ENCODE data around the gene POLR3E.

Gene POLR3E

DNA sequence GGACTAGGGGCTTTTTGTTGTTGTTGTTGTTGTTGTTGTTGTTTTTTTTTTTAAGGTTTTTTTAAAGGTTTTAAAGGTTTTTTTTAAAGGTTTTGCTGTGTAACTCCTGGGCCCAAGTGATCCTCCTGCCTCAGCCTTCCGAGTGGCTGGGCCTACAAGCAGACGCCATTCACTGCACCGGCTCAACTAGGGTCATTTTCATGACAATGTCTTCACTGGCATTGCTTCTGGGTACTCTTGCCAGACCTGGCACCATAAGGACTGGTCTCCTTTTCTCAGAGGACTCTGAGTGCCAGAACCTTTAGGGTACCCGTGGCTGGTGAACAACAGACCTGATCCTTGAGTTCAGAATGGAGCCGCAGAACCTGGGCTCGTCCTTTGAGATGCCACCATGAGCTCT is 20.4 kb downstream of the POLR3E start:
- no peak for DNase-seq

DNA sequence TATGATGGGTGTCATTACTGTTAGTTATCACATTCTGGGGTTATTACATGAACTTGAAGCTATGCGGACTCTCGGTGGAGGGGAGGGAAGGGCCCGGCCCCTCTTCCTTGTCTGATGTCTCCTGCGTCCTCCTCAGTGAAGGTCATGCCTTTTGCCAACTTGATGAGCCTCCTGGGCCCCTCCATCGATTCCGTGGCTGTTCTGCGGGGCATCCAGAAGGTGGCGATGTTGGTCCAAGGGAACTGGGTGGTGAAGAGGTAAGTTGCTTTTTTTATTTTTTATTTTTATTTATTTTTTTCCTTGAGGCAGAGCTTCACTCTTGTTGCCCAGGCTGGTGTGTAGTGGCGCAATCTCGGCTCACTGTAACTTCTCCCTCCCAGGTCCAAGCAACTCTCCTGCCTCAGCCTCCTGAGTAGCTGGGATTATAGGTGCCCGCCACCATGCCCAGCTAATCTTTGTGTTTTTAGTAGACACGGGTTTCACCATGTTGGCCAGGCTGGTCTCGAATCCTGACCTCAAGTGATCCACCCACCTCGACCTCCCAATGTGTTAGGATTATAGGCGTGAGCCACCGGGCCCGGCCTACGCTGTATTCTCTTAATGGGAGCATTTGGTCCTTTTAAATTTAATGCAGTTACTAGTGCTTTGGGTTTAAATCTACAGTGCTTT is 21.6 kb downstream of the POLR3E start:
- peak in 1 of 2 donors; percentile 10 for DNase-seq

DNA sequence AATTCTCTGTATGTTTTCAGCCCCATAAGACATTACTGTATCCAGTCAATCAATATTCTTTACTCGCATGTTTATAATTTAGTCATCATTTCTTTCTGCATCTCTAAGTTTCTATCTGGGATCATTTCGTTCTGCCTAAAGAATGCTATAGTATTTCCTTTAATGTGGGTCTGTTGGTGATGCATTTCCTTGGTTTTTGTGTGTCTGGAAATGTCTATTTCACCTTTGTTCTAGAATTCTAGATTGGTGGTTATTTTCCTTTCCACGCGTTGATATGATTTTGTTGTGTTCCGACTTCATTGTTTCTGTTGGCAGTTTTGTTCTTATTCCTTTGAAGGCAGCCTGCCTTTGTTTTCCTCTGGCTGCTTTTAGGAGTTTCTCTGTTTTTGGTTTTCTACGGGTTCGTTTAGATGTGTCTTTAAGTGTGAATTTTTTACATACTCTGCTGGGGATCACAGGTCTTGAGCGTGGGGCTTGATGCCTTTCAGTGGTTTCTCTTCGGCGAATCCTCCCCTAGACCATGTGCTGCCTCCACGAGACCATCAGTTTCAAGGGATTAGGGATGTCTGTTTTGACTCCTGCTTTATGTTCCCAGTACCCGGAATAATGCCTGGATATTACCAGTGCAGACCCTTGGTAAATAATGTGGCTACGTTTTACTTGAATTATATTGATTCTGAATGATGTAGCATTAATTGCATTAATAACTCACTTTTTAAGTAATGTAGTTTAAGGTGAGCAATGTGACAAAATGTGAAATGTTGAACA is 23.5 kb downstream of the POLR3E start:
- DNase-seq, result no peak

DNA sequence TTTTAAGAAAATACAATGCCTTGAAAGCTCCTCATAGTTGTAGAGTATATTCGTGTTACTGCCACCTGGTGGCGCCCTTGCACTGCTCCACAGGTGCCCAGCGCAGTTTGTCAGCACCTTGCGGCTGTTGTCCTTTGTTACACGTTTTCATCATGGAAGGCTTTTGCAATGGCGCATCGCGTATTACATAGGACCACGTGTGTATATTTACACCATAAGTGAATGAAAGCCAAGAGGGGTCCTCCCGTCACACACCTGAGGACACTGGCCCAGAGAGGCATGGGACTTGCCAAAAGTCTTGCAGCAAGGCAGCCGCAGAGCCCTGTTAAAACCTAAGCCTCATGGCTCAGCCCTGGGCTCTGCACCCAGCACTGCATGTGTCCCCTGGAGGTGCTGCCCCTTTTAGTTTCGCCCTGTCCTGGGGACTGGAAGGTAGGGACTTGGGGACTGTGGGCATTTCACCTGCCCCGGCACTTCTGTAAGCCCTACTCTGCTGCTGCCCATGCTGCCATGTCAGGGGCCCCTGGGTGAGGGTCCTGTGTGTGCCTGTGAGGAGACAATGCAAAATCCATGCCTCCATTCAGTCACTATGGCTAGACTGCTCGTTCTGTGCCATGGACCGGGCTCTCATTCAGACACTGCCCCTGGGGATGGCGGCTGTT is 24.3 kb downstream of the POLR3E start:
- peak in 1 of 2 donors; percentile 35 for DNase-seq

DNA sequence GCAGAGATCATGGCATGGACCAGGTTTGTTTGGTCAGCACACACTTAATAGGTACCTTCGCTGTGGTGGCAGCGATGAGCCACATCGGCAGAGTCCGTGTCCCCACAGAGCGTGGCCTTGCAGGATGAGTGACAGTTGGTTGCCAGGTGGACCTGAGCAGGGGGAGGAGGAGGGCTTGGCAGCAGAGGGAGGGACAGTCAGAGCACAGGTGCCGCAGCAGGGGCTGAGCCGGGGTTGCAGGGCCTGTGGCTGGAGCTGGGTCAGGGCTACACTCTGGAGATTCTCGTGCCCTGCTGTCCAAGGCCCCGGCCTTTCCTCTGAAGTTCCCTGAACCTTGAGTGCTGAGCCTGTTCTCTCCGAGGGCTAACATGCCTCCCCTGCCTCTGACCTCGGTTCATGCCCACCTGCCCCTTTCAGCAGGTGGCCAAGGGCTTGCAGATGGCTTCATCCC is 24.8 kb downstream of the POLR3E start:
- DNase-seq, result no peak

DNA sequence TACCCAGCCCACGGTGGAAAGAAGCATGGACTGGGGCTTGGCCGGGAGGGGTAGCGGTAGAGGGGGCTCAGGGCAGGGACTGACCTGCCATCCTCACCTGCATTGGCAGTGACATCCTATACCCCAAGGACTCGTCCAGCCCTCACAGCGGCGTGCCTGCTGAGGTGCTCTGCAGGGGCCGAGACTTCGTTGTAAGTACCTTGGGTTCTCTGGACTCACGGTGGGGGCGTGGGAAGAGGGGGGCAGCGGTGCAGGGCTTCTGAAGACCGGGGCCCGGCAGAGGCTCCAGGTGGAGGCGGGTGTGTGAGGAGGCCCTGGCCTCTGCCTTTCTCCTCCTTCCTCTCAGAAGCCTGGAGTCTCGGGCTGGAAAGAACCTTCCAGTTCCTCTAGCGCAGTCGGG is 25.5 kb downstream of the POLR3E start:
- no peak for DNase-seq

DNA sequence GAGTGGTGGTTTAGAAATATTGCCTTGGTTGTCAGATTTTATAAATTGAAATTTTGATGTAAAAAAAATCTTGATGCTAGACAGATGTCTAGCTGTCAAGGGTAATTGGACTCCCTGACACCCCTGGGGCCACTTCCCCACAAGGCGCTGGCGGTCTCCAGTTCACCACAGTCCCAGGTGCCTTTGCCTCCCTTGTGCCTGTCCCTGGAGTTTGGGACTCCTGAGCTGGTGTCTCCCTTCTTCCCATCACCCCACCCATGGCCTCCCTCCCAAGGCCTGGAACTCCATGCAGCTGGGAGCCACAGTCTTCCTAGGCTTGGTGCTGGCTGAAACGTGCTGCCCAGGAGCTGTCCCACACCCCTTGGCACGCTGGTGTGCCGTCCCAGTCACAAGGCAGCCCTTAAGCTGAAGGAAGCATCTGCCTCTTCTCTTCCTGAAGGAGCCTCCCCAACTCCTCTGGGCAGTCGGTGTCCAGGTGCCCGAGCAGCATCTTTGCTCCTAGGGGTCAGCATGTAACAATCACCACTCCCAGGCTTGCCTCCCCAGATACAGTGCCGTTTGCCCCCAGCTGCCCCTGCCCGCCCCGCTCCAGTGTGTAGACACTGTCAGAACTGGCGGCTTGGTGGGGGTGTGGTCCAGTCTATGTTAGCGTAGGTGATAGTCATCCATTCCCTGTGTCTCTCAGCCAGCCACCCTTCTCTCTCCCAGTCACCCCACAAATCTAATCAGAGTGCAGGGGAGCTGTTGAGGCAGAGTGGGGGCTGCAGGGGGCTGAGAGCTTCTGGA is 26.2 kb downstream of the POLR3E start:
- no peak for DNase-seq

DNA sequence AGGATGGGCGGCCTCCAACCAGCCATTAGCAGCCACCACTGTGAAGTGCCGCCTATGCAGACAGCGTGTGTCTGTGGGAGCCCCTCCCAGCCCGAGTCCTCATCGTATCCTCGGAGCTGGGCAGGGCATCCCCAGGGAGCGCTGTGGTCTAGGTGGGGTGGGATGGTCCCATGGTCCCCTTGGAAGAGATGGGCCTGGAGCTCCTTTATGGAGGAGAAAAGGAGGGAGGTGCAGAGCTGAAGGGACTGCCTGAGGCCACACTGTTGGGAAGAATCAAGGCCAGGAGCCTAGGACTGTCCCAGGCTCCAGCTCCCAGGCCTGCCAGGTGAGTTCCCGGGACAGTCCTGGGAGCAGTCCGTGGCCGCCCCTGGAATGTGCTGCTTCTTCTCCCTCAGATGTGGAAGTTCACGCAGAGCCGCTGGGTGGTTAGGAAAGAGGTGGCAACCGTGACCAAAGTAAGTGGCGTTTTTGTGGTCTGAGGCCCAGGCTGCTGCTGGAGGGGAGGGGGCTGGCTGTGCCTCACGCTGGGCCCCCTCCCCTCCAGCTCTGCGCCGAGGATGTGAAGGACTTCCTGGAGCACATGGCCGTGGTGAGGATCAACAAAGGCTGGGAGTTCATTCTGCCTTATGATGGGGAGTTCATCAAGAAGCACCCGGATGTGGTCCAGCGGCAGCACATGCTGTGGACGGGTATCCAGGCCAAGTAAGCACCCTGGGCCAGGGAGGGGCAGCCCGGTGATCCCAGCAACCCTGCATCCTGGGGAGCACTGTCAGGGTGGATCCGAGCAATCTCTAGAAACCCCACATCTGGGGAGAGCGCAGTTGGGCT is 27.0 kb downstream of the POLR3E start:
- no peak for DNase-seq

DNA sequence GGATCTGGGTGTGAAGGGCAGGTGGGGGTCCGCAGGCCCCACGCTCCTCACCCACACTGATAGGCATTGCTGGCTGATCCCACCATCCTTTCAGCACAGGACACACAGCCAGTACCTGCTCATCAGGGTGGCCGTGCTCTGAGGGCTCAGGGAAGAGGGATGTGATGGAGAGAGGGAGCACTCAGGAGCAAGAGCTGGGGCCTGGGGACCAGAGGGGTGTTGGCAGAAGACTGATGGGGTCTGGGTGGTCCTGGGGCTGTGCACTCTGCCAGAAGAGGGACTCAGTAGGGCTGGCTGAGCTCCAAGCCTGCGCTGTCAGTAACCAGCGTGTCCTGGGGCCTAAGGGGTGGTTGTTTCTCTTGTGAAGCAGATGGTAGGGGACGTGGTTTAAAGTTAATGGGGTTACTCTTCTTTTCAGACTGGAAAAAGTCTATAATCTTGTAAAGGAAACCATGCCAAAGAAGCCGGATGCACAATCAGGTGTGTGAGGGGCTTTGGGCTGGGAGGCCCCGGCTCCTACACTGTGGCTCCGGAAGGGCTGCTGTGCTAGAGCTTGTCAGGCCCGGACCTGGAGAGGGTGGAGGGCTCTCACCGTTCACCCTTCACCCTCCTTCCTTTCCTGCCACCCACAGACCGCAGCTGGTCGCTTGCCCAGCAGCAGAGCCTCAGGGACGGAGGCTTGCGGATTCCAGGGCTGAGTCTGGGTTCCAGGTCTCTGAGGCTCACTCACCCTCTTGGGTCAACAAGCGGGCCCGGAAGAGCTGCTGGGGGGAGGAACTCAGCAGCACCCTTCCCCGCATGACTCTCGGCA is 27.8 kb downstream of the POLR3E start:
- DNase-seq, result no peak

DNA sequence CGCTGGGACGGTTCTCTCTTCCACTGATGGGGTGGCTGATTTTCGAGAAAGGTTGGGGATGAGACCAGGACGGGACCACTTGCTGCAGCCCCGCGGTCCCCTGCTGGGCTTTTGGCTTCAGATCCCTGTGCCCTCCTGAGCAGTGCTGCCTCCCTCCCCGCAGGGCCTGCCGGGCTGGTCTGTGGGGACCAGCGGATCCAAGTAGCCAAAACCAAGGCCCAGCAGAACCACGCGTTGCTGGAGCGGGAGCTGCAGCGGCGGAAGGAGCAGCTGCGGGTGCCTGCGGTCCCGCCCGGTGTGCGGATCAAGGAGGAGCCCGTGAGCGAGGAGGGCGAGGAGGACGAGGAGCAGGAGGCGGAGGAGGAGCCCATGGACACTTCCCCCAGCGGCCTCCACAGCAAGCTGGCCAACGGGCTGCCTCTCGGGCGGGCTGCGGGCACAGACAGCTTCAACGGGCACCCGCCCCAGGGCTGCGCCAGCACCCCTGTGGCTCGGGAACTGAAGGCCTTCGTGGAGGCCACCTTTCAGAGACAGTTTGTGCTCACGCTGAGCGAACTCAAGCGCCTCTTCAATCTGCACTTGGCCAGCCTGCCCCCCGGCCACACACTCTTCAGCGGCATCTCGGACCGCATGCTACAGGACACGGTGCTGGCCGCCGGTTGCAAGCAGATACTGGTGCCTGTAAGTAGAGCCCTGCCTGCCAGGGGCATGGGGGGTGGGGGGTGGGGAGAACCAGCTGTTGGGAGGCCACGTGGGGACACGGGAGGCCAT is 28.6 kb downstream of the POLR3E start:
- no peak for DNase-seq

DNA sequence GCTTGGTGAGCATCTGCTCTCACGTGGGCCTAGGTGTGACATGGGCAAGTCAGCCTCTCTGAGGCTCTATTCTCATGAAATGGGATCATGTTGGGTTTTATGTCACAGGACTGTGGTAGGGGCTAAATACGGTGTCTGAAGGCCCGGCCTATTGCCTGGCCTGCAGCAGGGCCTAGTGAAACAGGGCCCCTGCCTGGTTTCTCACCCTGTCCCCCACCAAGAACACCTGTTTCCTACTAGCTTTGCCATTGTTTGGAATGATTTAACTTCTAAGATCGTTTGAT is 29.1 kb downstream of the POLR3E start:
- no peak for DNase-seq

DNA sequence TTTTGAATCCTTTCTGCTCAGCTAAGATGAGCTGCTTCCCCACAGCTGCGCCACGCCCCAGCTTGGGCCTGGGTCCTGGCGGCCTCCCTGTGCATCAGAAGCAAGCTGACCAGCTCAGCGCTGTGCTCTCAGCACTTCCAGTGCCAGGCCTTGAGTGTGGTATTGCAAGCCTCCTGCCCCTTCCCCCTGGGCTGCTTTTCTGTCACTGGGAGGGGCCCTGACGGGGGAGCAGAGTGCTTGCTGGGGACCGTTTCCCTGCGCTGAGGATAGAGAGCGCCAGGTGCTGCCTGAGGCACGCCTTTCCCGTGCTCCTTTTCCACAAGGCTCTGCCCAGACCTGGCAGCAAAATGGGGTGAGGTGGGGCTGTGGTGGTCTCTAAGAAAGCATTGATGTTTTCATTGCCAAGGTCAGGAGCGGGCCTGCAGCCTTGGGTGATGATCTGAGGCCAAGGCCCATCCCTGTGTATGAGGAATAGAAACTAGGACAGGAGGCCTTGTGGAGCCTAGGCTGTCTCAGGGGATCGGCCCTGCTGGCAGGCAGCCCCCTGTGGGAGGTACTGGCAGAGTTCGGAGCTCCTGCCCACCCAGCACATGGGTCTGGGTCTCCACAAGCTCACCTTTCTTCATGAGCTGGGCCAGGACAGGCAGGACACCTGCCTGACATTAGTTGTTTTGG is 29.7 kb downstream of the POLR3E start:
- no peak for DNase-seq

DNA sequence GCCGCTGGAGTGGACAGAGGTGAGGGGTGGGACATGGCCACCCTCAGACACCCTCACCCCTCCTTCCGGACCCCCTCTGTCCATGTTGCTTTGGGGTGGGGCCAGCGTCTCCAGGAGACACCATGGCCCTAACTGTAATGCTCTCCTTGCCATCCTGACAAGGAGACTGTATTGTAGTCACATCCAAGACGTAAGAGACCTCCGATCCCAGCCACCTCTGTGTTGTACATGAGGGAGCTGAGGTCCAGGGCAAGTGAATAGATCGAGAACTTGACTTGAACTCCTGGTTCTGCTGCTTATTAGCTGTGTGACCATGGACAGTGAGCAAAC is 30.2 kb downstream of the POLR3E start:
- no peak for DNase-seq

DNA sequence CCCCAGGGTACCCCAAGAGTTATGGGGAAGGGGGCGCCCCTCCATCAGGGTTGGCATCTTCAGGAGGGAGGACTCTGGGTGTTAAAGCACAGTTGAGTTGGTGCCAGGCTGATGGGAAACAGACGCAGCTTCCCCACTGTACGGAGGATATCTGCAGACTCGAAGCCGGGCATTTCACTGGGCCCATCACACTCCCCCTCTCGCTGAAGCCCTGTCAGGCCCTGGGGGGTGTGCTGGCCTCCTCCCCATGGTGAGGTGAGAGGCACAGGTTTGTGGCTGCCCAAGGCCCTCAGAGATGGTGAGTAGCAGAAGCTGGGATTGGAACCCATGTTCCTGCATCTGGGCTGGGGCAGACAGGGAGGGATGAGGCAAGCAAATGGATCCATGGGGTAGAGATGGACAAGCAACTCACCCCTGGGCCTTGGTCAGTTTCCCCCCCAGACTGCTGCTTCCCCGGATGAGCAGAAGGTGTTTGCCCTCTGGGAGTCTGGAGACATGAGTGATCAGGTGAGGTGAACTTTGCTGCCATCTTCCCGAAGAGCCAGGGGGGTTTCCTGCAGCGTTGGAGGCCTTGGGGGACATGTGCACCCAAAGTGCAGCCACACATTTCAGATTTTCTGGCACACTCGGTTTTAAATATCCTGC is 31.0 kb downstream of the POLR3E start:
- no peak for DNase-seq

DNA sequence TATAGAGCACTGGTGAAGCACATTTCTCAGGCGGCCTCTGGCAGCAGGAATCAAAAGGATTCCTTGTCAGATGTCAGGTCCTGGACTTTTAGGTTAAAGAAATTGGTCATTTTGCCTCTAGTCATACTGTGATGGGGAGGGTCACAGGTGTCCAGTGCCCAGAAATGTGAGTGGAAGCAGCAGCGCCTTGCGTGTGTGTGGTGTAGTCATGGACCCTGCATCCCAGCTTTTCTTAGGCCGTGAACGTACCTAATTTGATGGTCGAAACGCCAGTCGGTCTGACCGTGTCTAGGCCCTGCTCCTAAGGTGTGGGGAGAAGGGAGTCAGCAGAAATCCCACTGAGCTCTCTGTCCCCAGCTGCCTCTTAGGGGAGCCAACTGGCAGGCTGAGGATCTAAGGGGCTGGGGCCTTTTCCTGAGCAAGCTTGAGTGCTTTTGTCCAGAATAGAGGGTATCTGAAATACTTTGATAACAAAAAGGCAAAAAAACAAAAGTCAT is 32.0 kb downstream of the POLR3E start:
- no peak for DNase-seq

DNA sequence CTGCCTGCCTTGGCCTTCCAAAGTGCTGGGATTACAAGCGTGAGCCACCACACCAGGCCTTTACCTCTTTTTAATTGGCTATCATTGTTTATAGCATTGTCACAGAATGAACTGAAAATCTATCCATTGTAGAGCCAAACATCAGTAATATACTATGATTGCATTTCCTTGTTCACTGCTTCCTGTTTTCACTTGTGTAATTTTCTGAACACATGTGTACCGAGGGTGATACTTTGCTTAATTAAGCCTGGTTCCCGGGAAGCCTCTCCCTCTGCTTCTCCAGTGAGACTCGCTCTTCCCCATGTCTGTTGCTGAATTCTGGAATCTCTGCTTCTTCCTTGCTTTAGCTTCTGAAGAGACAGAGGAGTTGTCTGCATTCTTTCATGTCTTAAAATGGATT is 33.1 kb downstream of the POLR3E start:
- DNase-seq, result no peak

DNA sequence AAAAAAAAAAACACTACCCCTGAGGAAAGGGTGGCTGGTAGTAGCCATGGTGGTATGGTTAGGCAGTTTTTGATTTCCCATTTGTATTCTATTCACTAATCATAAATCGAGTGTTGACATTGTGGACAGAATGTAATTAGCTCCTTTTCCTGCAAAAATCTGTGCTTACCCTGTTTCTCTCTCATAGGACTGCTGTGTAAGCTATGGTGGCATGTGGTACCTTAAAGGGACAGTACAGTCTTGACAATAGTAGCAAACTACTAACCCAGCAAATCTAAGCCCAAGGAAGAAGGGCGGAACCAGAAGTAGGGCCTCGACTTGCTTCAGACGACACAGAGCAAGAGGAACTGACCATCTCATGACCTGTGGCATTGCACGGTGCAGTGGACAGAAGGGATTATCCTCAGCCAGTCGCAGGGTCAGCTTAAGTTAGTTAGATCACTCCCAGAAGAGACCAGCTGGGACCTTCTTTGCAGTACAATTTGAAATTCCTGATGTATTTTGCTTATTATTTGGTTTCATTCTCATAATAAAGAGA is 36.3 kb downstream of the POLR3E start:
- no peak for DNase-seq

DNA sequence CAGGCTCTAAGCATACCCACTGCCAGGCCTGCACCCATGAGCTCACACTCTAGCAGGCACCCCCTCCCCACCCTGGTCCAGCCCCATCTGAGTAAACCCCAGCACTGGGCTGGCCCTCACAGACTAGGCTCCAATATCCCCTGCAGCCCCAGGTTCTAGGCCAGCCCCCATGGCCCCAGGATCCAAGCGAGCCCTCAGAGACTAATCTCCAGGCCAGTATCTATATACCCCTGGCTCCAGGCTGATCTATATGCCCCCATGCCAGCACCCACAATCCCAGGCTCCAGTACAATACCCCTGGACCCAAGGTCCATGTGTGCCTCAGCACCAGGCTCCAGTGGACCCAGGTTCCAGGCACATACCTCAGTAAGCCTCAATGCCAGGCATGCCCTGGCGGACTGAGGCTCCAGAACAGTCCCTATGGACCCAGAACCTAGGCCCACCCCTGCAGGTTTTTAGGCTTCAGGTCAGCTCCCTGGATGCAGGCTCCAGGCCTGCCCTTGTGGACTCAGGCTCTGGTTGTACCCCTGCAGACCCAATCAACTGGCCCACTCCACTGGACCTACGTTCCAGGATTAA is 38.5 kb downstream of the POLR3E start:
- no peak for DNase-seq

DNA sequence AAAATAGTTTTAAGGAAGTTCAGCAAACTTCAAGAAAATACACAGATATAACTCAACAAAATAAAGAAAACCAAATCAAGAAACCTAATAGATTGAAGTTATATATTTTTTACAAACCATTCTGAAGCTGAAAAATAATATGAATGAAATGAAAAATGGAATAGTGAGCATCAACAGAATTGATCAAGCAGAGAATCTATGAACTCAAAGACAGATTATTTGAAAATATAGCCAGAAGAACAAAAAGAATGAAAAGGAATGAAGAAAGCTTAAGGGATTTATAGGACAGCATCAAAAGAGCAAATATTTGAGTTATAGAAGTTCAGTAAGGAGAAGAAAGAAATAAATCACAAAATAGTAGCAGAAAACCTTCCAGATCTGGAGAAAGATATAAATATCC is 39.4 kb downstream of the POLR3E start:
- DNase-seq, result no peak
